Measurements from ENCODE around the gene LRRC14B.
"Not testable (repeated sequence)": the region's sequence is repeated elsewhere in the genome, so short reads cannot be mapped to it uniquely, and the experiment has no call there.

LRRC14B gene

DNA sequence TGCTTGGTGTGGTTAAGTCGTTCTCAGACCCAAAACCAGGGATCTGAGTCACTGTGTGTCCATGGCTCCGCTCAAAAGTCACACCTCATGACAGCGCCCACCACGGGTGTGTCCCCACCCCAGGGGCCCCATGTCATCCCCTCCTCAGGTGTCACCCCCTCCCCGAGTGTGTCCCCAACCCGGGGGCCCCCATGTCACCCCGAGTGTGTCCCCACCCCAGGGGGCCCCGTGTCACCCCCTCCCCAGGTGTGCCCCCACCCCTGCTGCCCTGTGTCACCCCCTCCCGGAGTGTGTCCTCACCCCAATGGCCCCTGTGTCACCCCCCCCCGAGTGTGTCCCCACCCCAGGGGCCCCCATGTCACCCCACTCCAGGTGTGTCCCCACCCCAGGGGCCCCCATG, 5.1 kb downstream of the LRRC14B start:
- ChIA-PET POLR2A (no interaction called here), CTCF (no interaction called here)
- WGBS (ENCODE audit: insufficient coverage) = 94% methylated on average over 4 of the region's 10 CpGs
- DNase-seq = no peak
- peaks cover 0 to 3% (median 1%) of the 10 kb centered on the region in 4 experiments for H3K36me3 ChIP-seq (ENCODE audit: control insufficient read depth in 4 of 4, insufficient read depth in 4 of 4, low read length in 3 of 4)
- peaks cover 0 to 1% (median 0%) of the 10 kb centered on the region in 5 experiments for H3K27me3 ChIP-seq (replicated peaks in 2 of 5; ENCODE audit: control insufficient read depth in 4 of 5, insufficient read depth in 5 of 5, low read length in 4 of 5)
- H3K4me3 ChIP-seq (ENCODE audit: control insufficient read depth in 1 of 7, extremely low read depth in 1 of 7, insufficient read depth in 4 of 7, low read depth in 2 of 7, low read length in 6 of 7) = no peak overlapping the region
- H3K27ac ChIP-seq (ENCODE audit: insufficient read depth in 1 of 2, low read depth in 1 of 2, low read length in 2 of 2, poor library complexity in 1 of 2, severe bottlenecking in 2 of 2) = no peak overlapping the region
- no peaks in the 10 kb centered on the region for H3K9me3 ChIP-seq (ENCODE audit: control extremely low read depth in 1 of 5, control insufficient read depth in 4 of 5, insufficient read depth in 2 of 5, low read depth in 1 of 5, low read length in 4 of 5)
- H3K4me1 ChIP-seq (ENCODE audit: control extremely low read depth in 1 of 4, control insufficient read depth in 4 of 4, insufficient read depth in 4 of 4, low read length in 3 of 4) = peaks cover 0 to 8% (median 5%) of the 10 kb centered on the region in 4 experiments

DNA sequence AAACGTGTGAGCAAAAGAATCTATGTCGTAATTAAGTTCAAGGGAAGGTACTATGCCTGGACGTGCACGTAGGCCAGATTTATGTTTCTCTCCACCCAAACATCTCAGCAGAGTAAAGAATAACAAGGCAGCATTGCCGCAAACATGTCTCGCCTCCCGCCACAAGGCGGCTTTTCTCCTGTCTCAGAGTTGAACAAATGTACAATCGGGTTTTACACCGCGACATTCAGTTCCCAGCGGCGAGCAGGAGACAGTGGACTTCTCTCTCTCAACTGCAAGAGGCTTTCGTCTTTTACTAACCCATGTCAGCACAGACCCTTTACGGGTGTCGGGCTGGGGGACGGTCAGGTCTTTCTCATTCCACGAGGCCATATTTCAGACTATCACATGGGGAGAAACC, 5.7 kb downstream of the LRRC14B start:
- H3K27ac ChIP-seq (ENCODE audit: insufficient read depth in 1 of 2, low read depth in 1 of 2, low read length in 2 of 2, poor library complexity in 1 of 2, severe bottlenecking in 2 of 2) = not testable (repeated sequence)
- CTCF ChIA-PET = interaction anchor here (0.8 kb wide), 1 partner anchor 8 kb away, joined by 3 read pairs; no protein-coding TSS in a partner anchor

DNA sequence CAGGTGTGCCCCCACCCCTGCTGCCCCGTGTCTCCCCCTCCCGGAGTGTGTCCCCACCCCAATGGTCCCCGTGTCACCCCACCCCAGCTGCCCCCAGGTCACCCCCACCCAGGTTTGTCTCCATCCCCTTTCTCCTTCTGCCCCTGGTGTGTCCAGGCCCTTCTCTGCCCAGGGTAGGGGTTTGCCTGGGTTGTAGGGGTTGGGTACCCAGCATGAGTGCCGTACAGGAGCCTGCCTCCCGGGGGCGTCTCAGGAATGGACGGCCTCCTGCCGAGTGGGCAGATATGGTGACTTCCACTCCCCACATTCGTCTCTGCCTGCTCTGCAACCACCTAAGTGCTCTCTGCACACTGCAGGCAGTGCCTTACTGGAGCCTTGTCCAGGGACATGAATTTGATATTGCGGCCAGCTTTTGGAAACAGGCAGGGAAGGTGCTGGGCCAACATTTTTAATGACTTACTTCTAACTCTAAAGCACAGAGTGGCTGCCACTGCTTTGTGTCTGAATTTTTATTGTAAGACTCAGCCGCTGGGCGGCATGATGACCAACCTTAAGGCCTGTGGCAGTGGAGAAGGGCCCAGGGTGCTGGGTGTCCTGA, 6.7 kb downstream of the LRRC14B start:
- 95% methylated on average over 9 of the region's 12 CpGs for WGBS (ENCODE audit: insufficient coverage)
- Histone ChIP-seq H3K4me1 (ENCODE audit: control extremely low read depth in 1 of 4, control insufficient read depth in 4 of 4, insufficient read depth in 4 of 4, low read length in 3 of 4) (no peaks in the 10 kb centered on the region), H3K36me3 (ENCODE audit: control insufficient read depth in 4 of 4, insufficient read depth in 4 of 4, low read length in 3 of 4) (peaks cover 0 to 3% (median 1%) of the 10 kb centered on the region in 4 experiments), H3K27ac (ENCODE audit: insufficient read depth in 1 of 2, low read depth in 1 of 2, low read length in 2 of 2, poor library complexity in 1 of 2, severe bottlenecking in 2 of 2) (no peak overlapping the region), H3K27me3 (replicated peaks in 2 of 5; ENCODE audit: control insufficient read depth in 4 of 5, insufficient read depth in 5 of 5, low read length in 4 of 5) (no peaks in the 10 kb centered on the region), H3K9me3 (ENCODE audit: control extremely low read depth in 1 of 5, control insufficient read depth in 4 of 5, insufficient read depth in 2 of 5, low read depth in 1 of 5, low read length in 4 of 5) (no peaks in the 10 kb centered on the region), H3K4me3 (ENCODE audit: control insufficient read depth in 1 of 7, extremely low read depth in 1 of 7, insufficient read depth in 4 of 7, low read depth in 2 of 7, low read length in 6 of 7) (no peak overlapping the region)
- POLR2A ChIA-PET = no interaction called here
- DNase-seq = no peak
- CTCF ChIA-PET = interaction anchor here (0.8 to 1.7 kb wide), 2 partner anchors 9 to 21 kb away, joined by 3 read pairs; no protein-coding TSS in a partner anchor

More for the DNA sequence above, 5.7 kb downstream of the LRRC14B start:
- H3K4me1 ChIP-seq (ENCODE audit: control extremely low read depth in 1 of 4, control insufficient read depth in 4 of 4, insufficient read depth in 4 of 4, low read length in 3 of 4); POLR2A ChIA-PET; H3K36me3 ChIP-seq (ENCODE audit: control insufficient read depth in 4 of 4, insufficient read depth in 4 of 4, low read length in 3 of 4); H3K4me3 ChIP-seq (ENCODE audit: control insufficient read depth in 1 of 7, extremely low read depth in 1 of 7, insufficient read depth in 4 of 7, low read depth in 2 of 7, low read length in 6 of 7); H3K9me3 ChIP-seq (ENCODE audit: control extremely low read depth in 1 of 5, control insufficient read depth in 4 of 5, insufficient read depth in 2 of 5, low read depth in 1 of 5, low read length in 4 of 5); H3K27me3 ChIP-seq (replicated peaks in 2 of 5; ENCODE audit: control insufficient read depth in 4 of 5, insufficient read depth in 5 of 5, low read length in 4 of 5); DNase-seq: not testable (repeated sequence)
- 74% methylated on average over 14 of the region's 18 CpGs for WGBS (ENCODE audit: insufficient coverage)

DNA sequence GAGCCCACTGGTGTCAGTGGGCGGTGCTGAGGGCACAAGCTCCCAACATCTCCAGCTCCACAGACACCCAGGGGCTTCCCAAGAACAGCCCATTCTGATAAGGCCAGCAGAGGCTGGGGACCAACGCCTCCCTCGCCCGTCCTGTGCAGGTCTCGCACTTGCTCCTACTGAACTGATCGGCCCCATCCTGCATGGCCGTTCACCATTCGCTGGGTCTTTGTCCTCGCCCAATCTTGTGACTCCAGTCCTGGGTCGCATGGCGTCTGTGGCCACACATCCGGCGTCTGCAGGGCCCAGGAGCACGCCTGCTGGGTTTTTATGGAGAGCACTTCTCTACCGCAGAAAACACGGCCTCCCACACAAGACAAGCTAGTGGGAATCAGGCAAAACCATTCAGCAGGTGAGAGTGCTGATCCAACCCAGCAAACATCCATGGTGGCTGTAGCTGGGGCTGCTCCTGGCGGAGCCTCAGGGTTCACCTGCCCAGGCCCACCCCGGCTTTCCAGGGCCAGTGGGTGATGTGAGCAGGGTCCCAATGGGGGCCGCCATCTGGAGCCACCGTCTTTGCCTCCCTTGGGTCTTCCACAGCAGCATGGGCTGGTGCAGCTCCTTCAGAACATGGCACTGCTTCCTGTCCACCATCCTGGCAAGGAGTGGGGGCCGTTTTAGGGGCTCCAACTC, 7.4 kb downstream of the LRRC14B start:
- DNase-seq = no peak
- H3K4me1 ChIP-seq (ENCODE audit: control extremely low read depth in 1 of 4, control insufficient read depth in 4 of 4, insufficient read depth in 4 of 4, low read length in 3 of 4) = no peaks in the 10 kb centered on the region
- ChIA-PET POLR2A (no interaction called here), CTCF (interaction anchor here (0.7 to 2.8 kb wide), 3 partner anchors 9 to 21 kb away, joined by 3 to 11 read pairs (median 3); no protein-coding TSS in a partner anchor)
- WGBS (ENCODE audit: insufficient coverage) = 97% methylated on average over 20 of the region's 21 CpGs
- H3K27me3 ChIP-seq (replicated peaks in 2 of 5; ENCODE audit: control insufficient read depth in 4 of 5, insufficient read depth in 5 of 5, low read length in 4 of 5) = no peaks in the 10 kb centered on the region
- no peak overlapping the region for H3K4me3 ChIP-seq (ENCODE audit: control insufficient read depth in 1 of 7, extremely low read depth in 1 of 7, insufficient read depth in 4 of 7, low read depth in 2 of 7, low read length in 6 of 7)
- no peak overlapping the region for H3K27ac ChIP-seq (ENCODE audit: insufficient read depth in 1 of 2, low read depth in 1 of 2, low read length in 2 of 2, poor library complexity in 1 of 2, severe bottlenecking in 2 of 2)
- H3K9me3 ChIP-seq (ENCODE audit: control extremely low read depth in 1 of 5, control insufficient read depth in 4 of 5, insufficient read depth in 2 of 5, low read depth in 1 of 5, low read length in 4 of 5) = no peaks in the 10 kb centered on the region
- peaks cover 4 to 9% (median 6%) of the 10 kb centered on the region in 4 experiments for H3K36me3 ChIP-seq (ENCODE audit: control insufficient read depth in 4 of 4, insufficient read depth in 4 of 4, low read length in 3 of 4)

DNA sequence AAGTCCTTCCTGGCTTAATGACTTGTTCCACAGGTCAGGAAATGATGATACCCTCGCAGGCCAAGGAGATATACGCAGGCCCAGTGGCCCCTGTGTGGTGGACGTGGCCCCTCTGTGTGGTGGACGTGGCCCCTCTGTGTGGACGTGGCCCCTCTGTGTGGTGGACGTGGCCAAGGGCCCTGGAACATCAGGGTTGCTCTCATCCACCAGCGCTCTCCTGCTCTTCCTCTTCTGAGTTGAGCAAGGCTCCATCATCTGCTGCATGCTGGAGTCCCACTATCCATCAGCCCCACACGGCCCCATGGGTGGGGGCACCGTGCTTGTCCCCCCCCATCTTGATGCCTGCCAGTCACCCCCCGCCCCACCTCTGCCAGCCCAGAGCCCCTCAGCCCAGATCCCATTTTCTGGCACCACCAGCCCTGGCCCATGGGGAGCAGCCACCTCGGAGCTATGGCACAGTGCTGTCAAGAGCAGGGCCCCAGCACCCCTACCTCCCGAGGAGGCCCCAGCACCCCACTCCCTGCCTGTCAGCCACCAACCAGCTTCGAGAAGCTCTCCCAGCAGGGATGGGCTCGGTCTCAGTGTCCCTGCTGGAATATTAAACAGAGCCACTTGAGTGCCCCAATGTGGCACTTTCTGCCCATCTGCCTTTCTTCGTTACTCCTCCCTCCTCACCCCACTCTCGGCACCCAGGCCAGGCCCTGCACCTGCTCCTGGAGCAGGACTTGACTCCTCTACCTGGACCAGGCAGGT, 8.1 kb downstream of the LRRC14B start:
- CTCF ChIA-PET = interaction anchor here (0.7 to 2.8 kb wide), 3 partner anchors 8 to 20 kb away, joined by 3 to 11 read pairs (median 3); no protein-coding TSS in a partner anchor
- H3K4me3 ChIP-seq (ENCODE audit: control insufficient read depth in 1 of 7, extremely low read depth in 1 of 7, insufficient read depth in 4 of 7, low read depth in 2 of 7, low read length in 6 of 7) = no peak overlapping the region
- H3K4me1 ChIP-seq (ENCODE audit: control extremely low read depth in 1 of 4, control insufficient read depth in 4 of 4, insufficient read depth in 4 of 4, low read length in 3 of 4) = no peaks in the 10 kb centered on the region
- H3K9me3 ChIP-seq (ENCODE audit: control extremely low read depth in 1 of 5, control insufficient read depth in 4 of 5, insufficient read depth in 2 of 5, low read depth in 1 of 5, low read length in 4 of 5) = no peaks in the 10 kb centered on the region
- no peaks in the 10 kb centered on the region for H3K27me3 ChIP-seq (replicated peaks in 2 of 5; ENCODE audit: control insufficient read depth in 4 of 5, insufficient read depth in 5 of 5, low read length in 4 of 5)
- H3K27ac ChIP-seq (ENCODE audit: insufficient read depth in 1 of 2, low read depth in 1 of 2, low read length in 2 of 2, poor library complexity in 1 of 2, severe bottlenecking in 2 of 2) = no peak overlapping the region
- H3K36me3 ChIP-seq (ENCODE audit: control insufficient read depth in 4 of 4, insufficient read depth in 4 of 4, low read length in 3 of 4) = peaks cover 6 to 16% (median 13%) of the 10 kb centered on the region in 4 experiments
- WGBS (ENCODE audit: insufficient coverage) = 95% methylated on average over 13 of the region's 16 CpGs
- POLR2A ChIA-PET = no interaction called here
- DNase-seq = no peak

DNA sequence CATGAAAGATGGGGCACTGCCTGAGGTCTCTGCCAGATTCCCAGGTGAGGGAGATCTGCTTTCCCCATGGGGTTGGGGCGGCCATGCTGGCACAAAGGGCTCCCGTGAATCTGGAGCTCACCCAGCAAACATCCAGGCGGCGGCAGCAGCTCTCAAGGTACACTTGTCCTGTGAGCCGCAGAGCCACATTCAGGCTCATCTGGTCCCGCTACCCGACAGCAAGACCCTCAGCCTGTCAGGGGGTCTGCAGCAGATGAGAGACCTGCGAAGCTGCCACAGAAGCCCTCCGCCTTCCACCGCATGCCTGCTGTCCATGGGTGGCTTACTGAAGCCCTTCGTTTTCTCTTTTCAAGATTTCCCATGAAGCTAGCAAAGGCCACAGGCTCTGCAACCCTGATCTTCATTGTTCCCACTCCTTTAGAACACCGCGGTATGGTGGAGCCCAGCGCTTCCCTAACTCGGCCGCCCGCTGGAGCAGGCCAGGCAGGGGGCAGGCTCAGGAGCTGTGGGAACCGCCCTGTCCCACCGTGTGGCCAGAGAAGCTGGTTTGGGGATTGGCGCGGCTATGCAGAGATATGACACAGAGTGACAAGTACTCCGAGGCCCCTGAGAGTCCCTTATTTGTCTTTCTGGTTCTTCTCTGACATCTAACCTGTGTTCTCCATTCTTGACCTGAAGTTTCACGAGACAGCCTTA, 8.8 kb downstream of the LRRC14B start:
- H3K27ac ChIP-seq (ENCODE audit: insufficient read depth in 1 of 2, low read depth in 1 of 2, low read length in 2 of 2, poor library complexity in 1 of 2, severe bottlenecking in 2 of 2) = no peak overlapping the region
- ChIA-PET CTCF (interaction anchor here (2.8 kb wide), 1 partner anchor 12 kb away, joined by 11 read pairs; no protein-coding TSS in a partner anchor), POLR2A (interaction anchor here (0.6 kb wide), 1 partner anchor 109 kb away, joined by 3 read pairs; no protein-coding TSS in a partner anchor)
- 97% methylated on average over 22 of the region's 23 CpGs for WGBS (ENCODE audit: insufficient coverage)
- no peak overlapping the region for H3K4me3 ChIP-seq (ENCODE audit: control insufficient read depth in 1 of 7, extremely low read depth in 1 of 7, insufficient read depth in 4 of 7, low read depth in 2 of 7, low read length in 6 of 7)
- H3K27me3 ChIP-seq (replicated peaks in 2 of 5; ENCODE audit: control insufficient read depth in 4 of 5, insufficient read depth in 5 of 5, low read length in 4 of 5) = no peaks in the 10 kb centered on the region
- DNase-seq = no peak
- H3K4me1 ChIP-seq (ENCODE audit: control extremely low read depth in 1 of 4, control insufficient read depth in 4 of 4, insufficient read depth in 4 of 4, low read length in 3 of 4) = no peaks in the 10 kb centered on the region
- peaks cover 6 to 23% (median 17%) of the 10 kb centered on the region in 4 experiments for H3K36me3 ChIP-seq (ENCODE audit: control insufficient read depth in 4 of 4, insufficient read depth in 4 of 4, low read length in 3 of 4)
- H3K9me3 ChIP-seq (ENCODE audit: control extremely low read depth in 1 of 5, control insufficient read depth in 4 of 5, insufficient read depth in 2 of 5, low read depth in 1 of 5, low read length in 4 of 5) = no peaks in the 10 kb centered on the region

All from common myeloid progenitor, CD34-positive (primary cell).